AG20443 (cell line): ENCODE measurements around the gene TFF3.

Experiments
- DNase-seq: peaks from one replicate; pipeline ENCODE4 v3.0.0; 2012; ENCODE audit warnings: low spot score, mixed read lengths

The TFF3 gene

DNA sequence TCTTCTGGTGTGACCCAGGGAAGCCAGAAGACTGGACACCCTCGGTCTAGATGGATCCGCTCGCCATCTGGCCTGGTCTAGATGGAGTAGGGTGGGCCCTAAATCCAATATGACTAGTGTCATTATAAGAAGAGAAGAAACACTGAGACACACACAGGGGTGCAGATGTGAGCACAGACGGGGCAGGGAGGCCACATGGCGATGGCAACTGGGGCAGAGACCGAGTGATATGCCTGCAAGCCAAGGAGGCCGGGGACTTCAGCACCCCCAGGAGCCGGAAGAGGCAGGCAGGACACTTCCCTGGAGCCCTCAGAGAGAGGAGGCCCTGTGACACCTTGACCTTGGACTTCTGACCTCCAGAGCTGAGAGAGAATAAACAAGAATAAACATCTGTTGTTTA, 5.6 kb upstream of the TFF3 start:
- DNase-seq: no peak

DNA sequence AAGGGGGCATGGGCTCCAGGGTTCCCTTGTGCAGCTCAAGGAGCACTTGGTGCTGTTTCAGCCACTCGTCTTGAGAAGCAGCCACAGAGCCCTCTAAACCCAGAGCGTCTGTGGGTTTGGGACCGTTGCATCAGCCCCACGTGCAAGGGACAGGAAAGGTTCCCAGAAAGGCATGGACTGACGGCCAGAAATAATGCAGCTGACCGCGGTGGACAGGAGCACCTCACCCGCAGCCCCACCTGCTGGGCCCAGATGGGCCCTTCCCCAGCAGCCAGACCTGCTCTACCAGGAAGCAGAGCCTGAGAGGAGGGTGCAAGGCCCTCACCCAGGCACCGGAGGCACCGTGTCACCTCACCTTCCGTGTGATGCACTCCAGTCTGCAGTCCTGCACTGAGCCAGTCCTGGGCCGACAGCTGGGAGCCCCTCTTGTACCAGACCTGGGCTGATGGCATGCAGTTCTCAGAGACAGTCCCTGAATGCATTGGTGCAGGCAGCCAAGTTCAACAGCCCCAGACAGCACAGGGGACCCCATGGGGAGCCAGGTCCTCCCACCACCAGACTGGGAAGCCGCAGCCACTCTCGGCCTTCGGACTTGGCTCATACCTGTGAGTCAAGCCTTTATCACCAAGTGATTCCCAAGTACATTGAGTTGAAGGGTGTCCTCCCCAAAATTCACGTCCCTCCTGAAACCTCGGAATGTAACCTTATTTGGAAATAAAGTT, 4.8 kb upstream of the TFF3 start:
- no peak for DNase-seq

DNA sequence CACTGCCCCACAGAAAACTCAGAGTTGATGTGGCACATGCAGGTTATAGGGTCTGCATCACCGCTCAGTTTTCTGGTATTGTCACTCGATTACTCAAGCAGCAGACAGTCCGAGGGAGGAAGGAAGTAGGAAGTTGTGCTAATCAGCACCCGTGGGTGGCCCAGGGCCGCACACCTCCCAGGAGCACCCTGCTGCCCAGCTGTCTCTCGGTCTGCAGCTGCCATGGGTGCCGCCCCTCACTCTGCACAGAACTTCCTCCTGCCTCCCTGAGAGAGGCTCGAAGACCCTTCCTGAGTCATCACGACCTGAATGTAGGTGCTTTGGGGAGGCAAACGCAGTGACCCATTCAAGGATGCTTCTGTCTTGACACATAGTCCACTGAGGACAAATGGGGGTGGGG, 4.2 kb upstream of the TFF3 start:
- no peak for DNase-seq

DNA sequence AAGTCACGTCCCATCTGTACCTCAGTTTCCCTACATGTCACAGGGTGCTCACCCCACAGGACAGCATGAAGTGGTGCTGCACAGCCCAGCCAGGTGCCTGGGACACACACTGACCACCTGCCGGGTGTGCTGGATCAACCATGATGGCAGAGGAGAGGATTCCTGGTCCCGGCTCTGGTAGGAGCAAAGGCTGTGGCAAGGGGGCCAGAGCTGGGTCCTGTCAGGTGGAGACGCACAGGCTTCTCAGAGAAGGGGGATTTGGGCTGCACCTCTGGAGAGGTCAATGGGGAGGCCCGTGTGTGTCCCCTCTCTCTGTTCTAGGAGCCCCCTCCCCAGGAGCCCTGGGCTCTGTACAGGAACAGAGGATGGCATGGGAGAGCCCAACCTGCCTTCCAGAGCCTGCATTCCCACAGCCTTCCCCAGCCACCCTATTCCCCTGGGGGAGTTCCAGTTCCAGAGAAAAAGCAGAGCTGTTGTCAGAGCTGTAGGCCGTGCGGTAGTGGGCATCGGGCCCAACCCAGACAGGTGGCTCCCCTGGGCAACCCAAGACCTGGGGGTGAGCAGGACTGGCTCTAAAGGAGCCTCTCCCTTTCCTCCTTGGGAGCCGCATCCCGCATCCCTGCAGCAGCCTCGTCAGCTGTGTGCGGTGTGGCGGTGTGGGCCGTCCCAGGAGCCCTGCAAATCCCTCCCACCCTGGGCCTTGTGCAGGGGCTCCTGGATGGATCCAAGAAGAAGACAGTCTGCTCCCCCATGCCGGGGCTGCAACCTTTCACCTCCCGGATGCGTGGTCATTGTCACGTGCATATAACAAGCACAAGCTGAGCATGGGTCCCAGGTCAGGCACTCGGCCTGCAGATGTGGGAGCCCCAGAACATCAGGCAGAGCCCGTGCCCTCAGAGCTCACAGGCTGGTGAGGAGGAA, 2.9 kb upstream of the TFF3 start:
- no peak for DNase-seq

DNA sequence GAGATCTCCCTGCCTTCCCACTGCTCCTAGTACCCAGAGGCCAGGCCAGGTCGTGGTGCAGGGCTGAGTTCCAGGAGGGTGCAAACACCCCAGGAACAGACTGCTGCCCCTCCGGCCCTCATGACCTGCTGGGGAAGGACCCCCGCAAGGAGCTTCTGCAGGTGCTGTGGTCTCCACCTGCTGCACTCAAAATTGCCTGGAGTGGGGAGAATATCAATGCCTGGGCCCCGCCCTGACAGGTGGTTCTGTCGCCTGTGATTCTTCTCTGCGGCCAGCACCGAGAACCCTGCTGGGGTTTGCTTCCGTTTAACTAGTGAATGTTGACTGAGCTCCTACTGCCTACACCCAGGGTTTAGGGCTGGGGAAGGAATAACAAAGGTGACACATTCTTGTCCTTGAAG, 2.1 kb upstream of the TFF3 start:
- DNase-seq: no peak

DNA sequence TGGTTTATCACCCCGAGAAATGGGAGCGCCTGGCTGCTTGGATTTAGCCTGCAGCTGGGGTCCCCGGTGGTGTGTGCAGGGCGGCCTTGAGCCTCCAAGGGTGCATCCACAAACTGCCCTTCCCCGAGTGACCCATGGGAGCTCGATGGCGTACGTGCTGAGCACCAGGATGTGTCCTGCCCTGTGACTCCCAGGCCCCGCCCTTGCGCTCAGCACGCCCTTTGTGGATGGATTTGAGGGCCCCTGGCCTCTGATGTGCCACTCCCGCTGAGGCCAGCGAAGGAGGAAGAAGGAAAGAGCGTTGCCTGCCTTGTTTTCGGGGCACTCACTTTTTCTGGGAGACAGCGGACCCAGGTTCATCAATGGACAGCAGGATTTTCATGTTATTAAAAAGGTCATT, 1.7 kb upstream of the TFF3 start:
- no peak for DNase-seq

DNA sequence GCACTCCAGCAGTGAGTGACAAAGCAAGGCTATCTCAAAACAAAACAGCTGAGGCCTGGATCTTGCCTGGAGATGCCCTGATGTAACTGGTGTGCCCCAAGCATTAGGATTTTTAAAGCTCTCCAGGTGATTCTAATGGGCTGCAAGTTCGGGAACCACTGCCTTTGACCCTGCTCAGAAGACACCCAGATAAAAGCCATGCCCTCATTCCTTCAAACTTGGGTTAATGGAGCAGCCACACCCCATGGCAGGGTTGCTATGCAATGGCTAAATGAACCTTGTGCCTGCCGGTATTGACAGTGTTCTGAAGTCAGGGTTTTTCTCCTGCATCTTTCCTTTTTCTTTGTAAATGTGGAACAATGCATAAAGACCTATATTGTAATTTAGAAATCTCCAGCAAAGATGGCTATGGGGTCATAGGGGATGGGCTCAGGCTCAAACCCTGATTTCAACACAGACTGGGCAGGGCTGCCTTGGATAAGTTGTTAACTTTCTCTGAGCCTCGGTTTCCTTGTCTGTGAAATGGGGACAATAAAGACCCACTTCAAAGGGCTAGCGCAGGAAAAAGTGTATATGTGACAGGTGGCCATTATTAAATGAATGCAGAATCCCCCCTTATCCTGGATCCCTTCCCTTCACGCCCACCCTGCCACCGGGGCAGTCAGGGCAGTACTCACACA, 453 bp downstream of the TFF3 start:
- DNase-seq: no peak

DNA sequence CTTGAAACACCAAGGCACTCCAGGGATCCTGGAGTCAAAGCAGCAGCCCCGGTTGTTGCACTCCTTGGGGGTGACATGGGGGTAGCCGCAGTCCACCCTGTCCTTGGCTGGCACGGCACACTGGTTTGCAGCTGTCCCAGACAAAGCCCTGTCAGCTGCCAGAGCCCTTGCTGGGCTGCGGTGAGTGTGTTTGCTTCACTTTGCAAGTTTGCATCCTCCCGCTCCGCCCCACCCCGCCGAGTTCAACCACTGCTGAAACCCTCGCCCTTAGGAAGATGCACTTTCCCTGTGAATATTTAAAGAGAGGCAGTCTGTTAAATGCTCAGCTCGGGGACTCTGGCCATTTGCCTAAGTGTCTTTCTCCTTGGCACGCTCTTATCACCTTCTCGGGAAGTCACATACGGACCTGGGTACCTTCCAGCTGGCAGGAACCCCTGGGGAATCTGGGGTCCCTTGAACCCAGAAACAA, 1.7 kb downstream of the TFF3 start:
- no peak for DNase-seq

DNA sequence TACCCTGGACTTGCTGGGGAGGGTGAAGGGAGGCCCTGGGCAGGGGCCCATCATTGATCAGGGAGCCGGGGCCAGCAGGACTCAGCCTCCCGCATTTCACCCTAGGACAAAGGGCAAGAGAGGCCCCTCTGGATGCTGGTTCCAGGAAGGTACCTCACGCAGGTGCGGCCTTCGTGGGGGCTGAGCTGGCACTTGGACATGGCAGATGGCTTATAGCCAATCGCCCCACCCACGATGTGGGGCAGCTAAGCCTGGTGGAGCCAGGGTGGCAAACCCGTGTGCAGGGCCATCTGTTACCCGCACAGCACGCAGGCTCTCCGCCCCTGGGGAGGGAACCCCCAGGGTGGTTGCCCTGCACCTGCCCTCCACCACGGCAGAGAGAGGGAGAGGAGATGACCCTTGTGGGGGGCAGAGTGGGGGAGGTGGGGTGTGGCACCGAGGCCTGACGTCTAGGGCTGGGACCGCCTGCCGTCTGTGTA, 2.5 kb downstream of the TFF3 start:
- no peak for DNase-seq

DNA sequence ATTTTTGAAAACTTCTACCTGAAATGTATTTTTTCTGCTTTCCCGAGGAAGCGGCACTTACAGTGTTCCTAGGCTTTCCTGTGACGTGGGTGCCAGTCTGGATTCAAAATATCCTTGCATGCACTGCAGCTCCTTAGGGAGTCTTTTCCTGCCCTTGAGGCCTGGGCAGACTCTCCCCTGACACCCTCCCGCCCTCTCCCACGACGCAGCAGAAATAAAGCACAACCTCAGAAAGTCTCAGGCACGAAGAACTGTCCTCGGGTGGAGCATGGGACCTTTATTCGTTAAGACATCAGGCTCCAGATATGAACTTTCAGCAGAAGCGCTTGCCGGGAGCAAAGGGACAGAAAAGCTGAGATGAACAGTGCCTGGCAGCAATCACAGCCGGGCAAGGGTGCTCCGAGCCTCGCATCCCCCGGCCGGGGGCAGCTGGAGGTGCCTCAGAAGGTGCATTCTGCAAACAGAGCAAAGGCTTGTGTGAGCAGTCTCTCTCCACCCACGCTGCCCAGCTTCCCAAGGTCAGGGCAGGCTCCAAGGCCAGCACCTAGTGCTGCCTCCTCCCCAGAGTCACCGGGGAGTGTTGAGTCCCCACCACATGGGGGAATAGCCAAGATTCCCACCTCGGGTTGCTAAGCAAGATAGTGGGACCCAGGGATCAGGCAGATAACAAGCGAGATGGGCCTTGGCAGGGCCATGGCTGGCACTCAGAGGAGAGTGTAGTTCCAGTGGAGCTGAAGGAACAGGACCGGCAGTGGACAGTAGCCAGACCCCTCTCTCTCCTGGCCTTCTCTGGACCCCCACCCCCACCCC, 3.2 kb downstream of the TFF3 start:
- DNase-seq: no peak

DNA sequence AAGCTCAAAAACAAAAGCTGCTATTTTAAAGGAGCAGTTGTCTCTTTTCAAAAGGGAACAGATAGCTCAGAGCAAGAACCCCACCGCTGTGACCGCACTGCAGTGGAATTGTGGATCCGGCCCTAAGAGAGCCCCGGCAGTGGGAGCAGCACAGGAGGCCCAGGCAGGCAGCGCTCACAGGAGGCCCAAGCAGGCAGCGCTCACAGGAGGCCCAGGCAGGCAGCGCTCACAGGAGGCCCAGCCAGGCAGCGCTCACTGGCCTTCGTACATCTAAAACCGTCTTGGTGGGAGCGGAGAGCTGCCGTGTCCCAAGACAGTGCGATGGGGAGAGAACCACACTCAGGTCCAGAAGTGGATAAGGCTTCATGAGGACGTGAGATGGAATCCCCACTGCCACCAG, 4.0 kb downstream of the TFF3 start:
- no peak for DNase-seq

DNA sequence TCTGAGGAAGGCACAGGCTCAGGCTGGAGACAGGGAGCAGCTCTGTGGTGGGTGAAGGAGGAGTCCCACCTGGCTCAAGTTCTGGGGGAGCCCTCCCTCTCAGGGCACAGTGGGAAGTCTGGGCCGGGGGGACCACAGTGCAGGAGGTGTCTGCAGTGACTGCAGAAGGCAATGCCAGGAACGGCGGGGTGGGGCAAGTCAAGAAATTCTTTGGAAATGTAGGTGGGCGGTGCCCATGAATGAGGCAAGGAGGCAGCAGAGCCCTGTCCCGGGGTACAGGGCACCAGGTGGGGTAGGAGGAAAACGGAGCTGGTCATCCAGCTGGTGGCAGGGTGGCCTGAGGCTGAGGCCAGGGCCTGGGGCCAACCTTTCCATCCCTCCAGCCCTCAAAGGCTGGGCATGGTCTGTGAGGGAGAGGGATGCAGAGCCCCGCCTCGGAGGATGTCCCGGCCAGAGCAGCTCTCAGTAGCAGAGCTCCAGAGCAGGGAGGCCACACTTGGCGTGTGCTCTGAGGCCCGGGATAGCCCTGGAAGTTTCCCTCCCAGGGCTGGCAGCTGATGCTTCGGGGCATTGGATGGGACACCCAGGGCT, 4.7 kb downstream of the TFF3 start:
- DNase-seq: peak; percentile 12

DNA sequence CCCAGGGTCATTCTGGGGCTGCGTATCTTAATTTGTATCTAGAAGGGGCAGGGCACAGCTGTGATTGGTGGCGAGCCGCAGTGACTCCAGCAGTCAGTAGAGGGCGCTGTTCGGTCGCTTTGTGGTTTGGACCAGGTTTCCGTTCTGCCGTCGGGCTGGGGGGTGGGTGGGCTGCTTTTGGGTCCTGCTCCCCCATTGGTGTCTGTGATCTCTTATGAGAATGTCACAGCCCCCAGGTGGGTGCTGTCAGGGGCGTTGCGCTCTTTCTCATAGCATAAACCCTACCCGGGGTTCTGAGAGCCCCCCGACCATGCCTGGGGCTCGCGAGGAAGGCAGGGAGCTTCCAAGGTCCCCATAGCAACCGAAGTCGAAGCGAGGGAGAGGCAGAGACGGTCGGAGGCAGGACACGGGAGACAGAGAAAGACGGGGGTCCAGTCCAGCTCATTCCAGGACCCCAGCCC, 5.4 kb downstream of the TFF3 start:
- peak; percentile 61 for DNase-seq

DNA sequence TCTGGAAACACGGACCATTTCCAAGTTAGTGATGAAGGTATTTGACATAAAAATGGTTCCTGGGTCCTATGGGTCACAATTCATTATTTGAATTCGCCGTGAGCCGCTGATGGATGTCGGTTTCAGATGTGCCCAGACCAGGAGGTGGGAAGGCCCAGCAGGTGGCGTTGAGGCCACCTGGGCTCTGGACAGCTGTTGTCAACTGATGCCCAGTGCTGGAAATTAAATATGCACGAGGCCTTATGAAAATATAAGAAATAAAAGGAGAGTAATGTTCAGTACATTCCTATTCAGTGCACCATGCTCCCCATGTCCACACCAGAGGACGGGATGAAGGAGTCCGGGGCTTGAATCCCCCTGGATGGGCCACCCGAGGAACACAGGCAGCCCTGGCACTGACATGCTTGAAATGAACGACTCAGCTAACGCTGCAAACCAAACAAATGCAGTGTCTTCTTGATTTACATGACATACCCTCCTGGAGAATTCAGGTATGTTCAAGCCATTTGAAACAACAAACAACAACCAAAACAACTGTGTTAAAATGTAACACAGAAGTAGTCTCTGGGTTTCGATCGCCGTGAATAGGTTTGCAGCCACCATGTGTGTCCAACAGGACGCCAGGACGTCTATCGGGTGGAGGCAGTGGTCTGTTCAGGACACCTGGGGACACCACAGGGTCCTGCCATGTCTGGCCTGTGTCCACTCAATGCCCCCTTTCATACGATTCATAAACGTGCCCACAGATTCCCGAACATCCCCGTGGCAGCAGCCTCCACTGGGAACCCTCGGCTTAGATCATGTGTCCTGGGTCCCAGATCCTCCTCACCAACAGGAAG, 6.1 kb downstream of the TFF3 start:
- no peak for DNase-seq

DNA sequence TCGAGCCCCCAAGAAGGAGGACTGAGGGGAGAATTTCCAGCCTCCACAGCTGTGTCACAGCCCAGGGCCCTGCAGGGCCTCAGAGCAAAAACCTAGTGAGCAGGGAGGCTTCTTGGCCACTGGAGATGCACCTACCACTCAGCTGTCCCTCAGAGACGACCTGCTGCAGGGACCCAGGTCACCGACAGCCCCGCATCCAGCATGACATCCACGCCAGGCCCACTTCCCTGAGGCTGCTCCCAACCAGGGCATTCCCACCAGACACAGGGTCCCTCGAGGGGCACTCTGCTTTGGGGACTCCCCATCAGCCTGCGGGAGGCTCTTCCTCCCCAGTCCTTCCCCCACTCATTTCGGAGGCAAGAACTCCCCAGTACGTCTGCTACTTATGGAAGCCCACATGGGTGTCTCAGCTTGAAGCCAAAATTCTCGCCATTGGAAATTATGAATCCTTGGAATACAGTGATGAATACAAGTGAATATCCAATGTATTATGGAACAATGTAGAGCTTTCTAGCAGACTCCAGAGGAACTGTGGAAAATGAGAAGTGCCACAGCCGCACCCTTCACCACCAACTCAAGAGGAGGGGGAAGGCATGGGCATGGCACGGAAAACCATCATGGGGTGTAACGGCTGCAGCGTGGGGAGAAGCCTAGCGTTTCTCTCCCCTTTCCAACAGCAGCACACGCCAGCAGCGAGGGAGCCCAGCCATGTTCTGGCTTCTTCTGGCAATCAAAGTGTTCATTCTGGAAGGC, 6.9 kb downstream of the TFF3 start:
- no peak for DNase-seq

DNA sequence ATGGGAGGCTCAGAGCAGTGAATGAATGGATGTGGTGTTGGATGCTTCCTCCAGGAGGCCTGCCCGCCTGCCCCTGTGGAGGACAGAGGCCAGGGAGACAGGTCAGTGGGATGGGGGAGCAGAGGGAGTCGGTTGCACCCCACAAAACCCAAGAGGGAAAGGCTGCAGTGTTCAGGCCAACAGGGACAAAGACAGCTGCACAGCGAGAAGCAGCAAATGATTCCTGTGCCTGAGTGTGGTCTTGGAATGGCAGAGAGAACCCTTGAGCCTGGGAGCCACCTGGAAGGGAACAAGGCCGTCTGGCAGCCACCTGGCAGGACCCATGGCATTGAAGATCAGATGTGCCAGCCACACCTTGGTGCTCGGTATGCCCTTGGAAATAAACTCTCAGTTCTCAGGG, 8.1 kb downstream of the TFF3 start:
- no peak for DNase-seq

DNA sequence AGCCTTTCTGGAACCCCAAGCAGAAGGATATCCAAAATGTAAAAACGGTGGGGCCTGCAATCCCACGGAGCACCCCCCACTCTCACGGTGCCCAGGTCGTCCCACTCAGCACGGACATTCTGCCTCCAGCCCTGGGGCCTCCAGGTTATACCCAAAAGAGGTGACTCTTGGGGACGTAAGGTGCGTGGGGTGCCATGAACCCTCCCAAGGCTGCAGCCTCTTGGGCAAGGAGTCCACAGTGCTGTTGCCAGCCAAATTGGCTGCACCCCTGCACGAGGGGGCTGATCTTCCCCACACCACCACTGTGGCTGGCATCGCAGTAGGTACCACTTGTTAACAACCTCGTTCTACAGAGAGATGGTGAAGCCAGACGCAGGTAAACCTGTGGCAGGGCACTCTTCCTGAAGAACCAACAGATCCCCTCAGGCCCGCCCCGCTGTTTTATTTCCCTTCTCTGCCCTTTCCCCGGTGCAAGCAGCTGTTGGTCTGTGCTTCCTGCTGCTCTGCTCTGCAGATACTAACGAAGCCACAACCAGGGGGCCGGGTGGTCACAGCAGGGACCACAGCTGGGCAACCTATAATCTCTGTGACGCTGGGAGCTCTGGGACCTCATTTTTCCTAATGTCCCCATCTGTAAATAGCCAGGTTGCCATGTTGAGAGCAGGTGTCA, 8.7 kb downstream of the TFF3 start:
- DNase-seq: no peak

DNA sequence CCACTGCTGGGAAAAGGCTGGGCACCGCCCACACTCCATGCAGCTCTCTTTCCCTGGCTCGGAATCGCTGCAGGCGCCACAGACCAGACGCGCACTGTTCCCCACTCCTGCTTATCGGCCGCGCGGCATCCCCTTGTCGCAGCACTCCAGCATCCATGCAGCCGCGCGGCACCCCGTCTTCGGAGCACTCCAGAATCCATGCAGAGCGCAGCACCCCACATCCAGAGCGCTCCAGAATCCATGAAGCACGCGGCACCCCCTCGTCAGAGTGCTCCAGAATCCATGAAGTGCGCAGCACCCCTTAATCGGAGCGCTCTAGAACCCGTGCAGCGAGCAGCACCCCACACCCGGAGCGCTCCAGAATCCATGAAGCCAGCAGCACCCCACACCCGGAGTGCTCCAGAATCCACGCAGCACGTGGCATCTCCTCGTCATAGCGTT, 9.5 kb downstream of the TFF3 start:
- no peak for DNase-seq
